K562 (cell line): ENCODE data around the gene MYLIP. TPM values are rescaled to one million over a fixed set of nuclear protein-coding genes. Genes with fewer than 3 reads are reported as not detected.

Experiments
- ARID4B ChIP-seq: sonication (generic); formaldehyde crosslinking; IDR thresholded peaks from 2 replicates; pipeline ENCODE4 v1.8.0; 2022; ENCODE audit warnings: mild to moderate bottlenecking, missing genetic modification reagents
- CBFB ChIP-seq: sonication (generic); formaldehyde crosslinking; IDR thresholded peaks from 2 replicates; pipeline ENCODE4 v1.4.0; 2020; ENCODE audit warnings: mild to moderate bottlenecking, missing genetic modification reagents
- CTBP1 ChIP-seq: fragments of 450-650 bp; IDR thresholded peaks from 2 replicates; pipeline ENCODE4 v1.6.1; 2016; ENCODE audit warnings: borderline replicate concordance
- DPF2 ChIP-seq: fragments of 450-650 bp; IDR thresholded peaks from 2 replicates; pipeline ENCODE4 v1.6.1; 2016
- FOXP4 ChIP-seq: sonication (generic); formaldehyde crosslinking; IDR thresholded peaks from 2 replicates; pipeline ENCODE4 v1.8.0; 2022; ENCODE audit warnings: mild to moderate bottlenecking, missing genetic modification reagents, borderline replicate concordance
- HDAC3 ChIP-seq: fragments of 450-650 bp; IDR thresholded peaks from 2 replicates; pipeline ENCODE4 v1.6.1; 2018; ENCODE audit warnings: borderline replicate concordance, mild to moderate bottlenecking, moderate library complexity; ENCODE audit not compliant: partially characterized antibody
- KLF6 ChIP-seq: fragments of 250-450 bp; sonication (Bioruptor Pico); IDR thresholded peaks from 2 replicates; pipeline ENCODE4 v1.4.0; 2020; ENCODE audit warnings: mild to moderate bottlenecking, moderate library complexity, borderline replicate concordance
- MEIS2 ChIP-seq: fragments of 450-650 bp; IDR thresholded peaks from 2 replicates; pipeline ENCODE4 v1.6.1; 2014; ENCODE audit warnings: mild to moderate bottlenecking; ENCODE audit not compliant: partially characterized antibody
- NCOR1 ChIP-seq: fragments of 450-650 bp; IDR thresholded peaks from 2 replicates; pipeline ENCODE4 v1.6.1; 2016; ENCODE audit warnings: mild to moderate bottlenecking, moderate library complexity
- PYGO2 ChIP-seq: fragments of 450-650 bp; IDR thresholded peaks from 2 replicates; pipeline ENCODE4 v1.6.1; 2016; ENCODE audit warnings: mild to moderate bottlenecking, missing genetic modification characterization, moderate library complexity, missing compliant biosample characterization
- SIRT6 ChIP-seq: IDR thresholded peaks from one replicate; pipeline ENCODE4 v1.6.1; 2012; ENCODE audit warnings: low read depth, mild to moderate bottlenecking, control low read depth, inconsistent platforms, low read length, moderate library complexity
- SMAD1 ChIP-seq: fragments of 150-350 bp; IDR thresholded peaks from 2 replicates; pipeline ENCODE4 v1.6.1; 2014; ENCODE audit warnings: low read length, low read depth; ENCODE audit not compliant: partially characterized antibody
- SMARCA4 ChIP-seq: fragments of 450-650 bp; IDR thresholded peaks from 2 replicates; pipeline ENCODE4 v1.6.1; 2016
- SMARCB1 ChIP-seq: IDR thresholded peaks from 2 replicates; pipeline ENCODE4 v1.6.1; 2011; ENCODE audit warnings: improper control_type of control experiment, low read depth; ENCODE audit not compliant: insufficient read length
- SPI1 ChIP-seq: IDR thresholded peaks from 2 replicates; pipeline ENCODE4 v1.6.1; 2011; ENCODE audit warnings: low read depth, low read length, control low read depth, borderline replicate concordance
- SRF ChIP-seq, 2 experiments: fragments of 250-450, 450-650 bp in 1 of 2; sonication (Bioruptor Pico) in 1 of 2; sonication (generic) in 1 of 2; formaldehyde crosslinking; IDR thresholded peaks; 2 replicates each; pipeline versions ENCODE4 v1.5.0 to v1.5.1; 2020 to 2022; ENCODE audit warnings: mild to moderate bottlenecking in 1 of 2, missing genetic modification reagents in 1 of 2
- TAF1 ChIP-seq: IDR thresholded peaks from 2 replicates; pipeline ENCODE4 v1.6.1; 2011; ENCODE audit warnings: mild to moderate bottlenecking, low read length, moderate library complexity; ENCODE audit not compliant: insufficient read depth, control insufficient read depth, severe bottlenecking; ENCODE audit errors: extremely low read depth
- TRIM28 ChIP-seq: fragments of 450-650 bp; IDR thresholded peaks from 2 replicates; pipeline ENCODE4 v1.6.1; 2017
- ZNF134 ChIP-seq: fragments of 250-450 bp; sonication (Bioruptor Pico); conservative IDR thresholded peaks from 2 replicates; pipeline ENCODE4 v1.4.0; 2020
- ZNF224 ChIP-seq: sonication (generic); formaldehyde crosslinking; IDR thresholded peaks from 2 replicates; pipeline ENCODE4 v1.8.0; 2022; ENCODE audit warnings: mild to moderate bottlenecking, missing genetic modification reagents
- ZNF277 ChIP-seq: fragments of 250-450 bp; sonication (Bioruptor Pico); IDR thresholded peaks from 2 replicates; pipeline ENCODE4 v1.8.0; 2022; ENCODE audit warnings: inconsistent platforms, mild to moderate bottlenecking, moderate library complexity, borderline replicate concordance
- ZNF316 ChIP-seq: fragments of 450-650 bp; IDR thresholded peaks from 2 replicates; pipeline ENCODE4 v1.6.1; 2016
- polyA plus RNA-seq, 8 experiments: library from polyadenylated mRNA; depleted of rRNA in 4 of 8; stranded (reverse) in 5 of 8; unstranded in 3 of 8; fragments of >200 nt; fragmentation: Nextera tagmentation in 2 of 8; fragmentation: Illumina TruSeq in 1 of 8; extraction: Ambion mirVana in 2 of 8; extraction: Trizol in 1 of 8; gene quantifications; 2 replicates each; pipeline versions ENCODE4 v1.2.1 to v1.2.3, GENCODE V29; 2011 to 2014; ENCODE audit warnings: inconsistent platforms in 1 of 8, missing spikeins in 1 of 8
- total RNA-seq, 7 experiments: library from RNA; depleted of rRNA in 6 of 7; stranded (reverse); fragments of >200 nt in 6 of 7; fragmentation: Illumina TruSeq in 2 of 7; extraction: Trizol in 2 of 7; gene quantifications; 2 replicates each; pipeline versions ENCODE4 v1.2.1 to v1.2.3, GENCODE V29; 2011 to 2021; ENCODE audit warnings: low replicate concordance in 1 of 7

MYLIP gene
- total and polyA plus RNA-seq, 9 of the 15 experiments (the other 6 are each of a cell fraction or from before 2014, with no cell fraction given), result 10.8 to 43.5 (median 31.5) TPM

GRCh38 chr6:16097382-16098171, 31.3 kb upstream of the MYLIP start (continued):
- TF ChIP-seq SMAD1 (no peak), MEIS2 (peak; percentile 48), FOXP4 (CRISPR knock-in tag) (no peak), SRF (CRISPR knock-in tag; IDR thresholded peaks at IDR 0.05) (no peak), ZNF316 (0 out of 2 replicates have a peak, but pooled peaks have one; percentile 19), KLF6 (no peak), TRIM28 (peak; percentile 67), ARID4B (CRISPR knock-in tag) (no peak), ZNF277 (CRISPR knock-in tag) (no peak), HDAC3 (no peak), PYGO2 (tag) (no peak), DPF2 (peak; percentile 77), SIRT6 (no peak), ZNF224 (no peak), ZNF134 (no peak), NCOR1 (peak; percentile 16; the same call in 1 of the 2 replicates), CBFB (no peak), SPI1 (no peak), CTBP1 (no peak), TAF1 (no peak), SMARCB1 (no peak), SMARCA4 (peak; percentile 68; the same call in 1 of the 2 replicates)
